AG10803 (cell line): ENCODE data around the gene POLDIP3.

ENCODE experiments used
- DNase-seq: peaks from one replicate; pipeline ENCODE4 v3.0.0; 2010; ENCODE audit warnings: low read depth
- H3K4me3 ChIP-seq: 2 replicates; pipeline ENCODE4 v1.5.1; 2011; ENCODE audit warnings: mild to moderate bottlenecking, low read length, control low read depth
- CTCF ChIP-seq: conservative IDR thresholded peaks from 2 replicates; pipeline ENCODE4 v1.5.1; 2011; ENCODE audit warnings: mild to moderate bottlenecking, low read length, control low read depth, inconsistent platforms

POLDIP3 gene

GRCh38 chr22:42614312-42615091, at the start of gene POLDIP3:
Gene POLDIP3 (minus strand): TSS chr22:42614883. CDS start chr22:42614857, 26 bp downstream.
- DNase-seq, result peak; percentile 98
- peak within 1 kb of the TSS; percentile 85 for H3K4me3 ChIP-seq
- TF ChIP-seq CTCF, result peak; percentile 35

GRCh38 chr22:42661985-42662831, 47.5 kb upstream of the POLDIP3 start:
- TF ChIP-seq CTCF, result peak; percentile 76
- DNase-seq, result peak; percentile 54

GRCh38 chr22:42656578-42656977, 41.9 kb upstream of the POLDIP3 start:
- no peak overlapping the region for H3K4me3 ChIP-seq
- no peak for DNase-seq
- no peak for TF ChIP-seq CTCF

More at GRCh38 chr22:42661985-42662831, 47.5 kb upstream of the POLDIP3 start:
- peak overlapping the region; percentile 74 for H3K4me3 ChIP-seq

- no peak overlapping the region for H3K4me3 ChIP-seq
- no peak for DNase-seq
- no peak for TF ChIP-seq CTCF
Measured at GRCh38 chr22:42655693-42656092, 41.0 kb upstream of the POLDIP3 start.

- H3K4me3 ChIP-seq, result no peak overlapping the region
- no peak for DNase-seq
- no peak for TF ChIP-seq CTCF
Measured at GRCh38 chr22:42654436-42655073, 39.9 kb upstream of the POLDIP3 start.

DNA sequence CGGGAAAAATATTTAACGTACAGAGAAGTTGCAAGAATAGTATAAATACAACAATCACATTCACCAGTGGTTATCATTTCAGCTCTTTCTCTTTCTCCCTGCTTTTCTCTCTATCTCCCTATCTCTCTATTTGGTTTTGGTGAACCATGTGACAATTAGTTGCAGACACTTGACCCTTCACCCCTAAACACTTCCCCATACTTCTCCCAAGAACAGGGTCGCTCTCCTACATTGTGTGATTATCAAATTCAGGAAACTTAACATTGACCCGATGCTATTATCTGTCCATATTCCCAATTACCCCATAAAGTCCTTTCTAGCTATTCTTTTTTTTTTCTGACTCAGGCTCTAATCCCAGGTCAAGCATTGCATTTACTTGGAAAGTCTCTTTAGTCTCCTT, 39.3 kb upstream of the POLDIP3 start:
- H3K4me3 ChIP-seq, result no peak overlapping the region
- no peak for DNase-seq
- TF ChIP-seq CTCF, result no peak
